ENCODE results near the gene BRD3OS.

The BRD3OS gene
- total RNA-seq = 10.2 to 11.9 (median 11.6) reads per million in 3 donors

DNA sequence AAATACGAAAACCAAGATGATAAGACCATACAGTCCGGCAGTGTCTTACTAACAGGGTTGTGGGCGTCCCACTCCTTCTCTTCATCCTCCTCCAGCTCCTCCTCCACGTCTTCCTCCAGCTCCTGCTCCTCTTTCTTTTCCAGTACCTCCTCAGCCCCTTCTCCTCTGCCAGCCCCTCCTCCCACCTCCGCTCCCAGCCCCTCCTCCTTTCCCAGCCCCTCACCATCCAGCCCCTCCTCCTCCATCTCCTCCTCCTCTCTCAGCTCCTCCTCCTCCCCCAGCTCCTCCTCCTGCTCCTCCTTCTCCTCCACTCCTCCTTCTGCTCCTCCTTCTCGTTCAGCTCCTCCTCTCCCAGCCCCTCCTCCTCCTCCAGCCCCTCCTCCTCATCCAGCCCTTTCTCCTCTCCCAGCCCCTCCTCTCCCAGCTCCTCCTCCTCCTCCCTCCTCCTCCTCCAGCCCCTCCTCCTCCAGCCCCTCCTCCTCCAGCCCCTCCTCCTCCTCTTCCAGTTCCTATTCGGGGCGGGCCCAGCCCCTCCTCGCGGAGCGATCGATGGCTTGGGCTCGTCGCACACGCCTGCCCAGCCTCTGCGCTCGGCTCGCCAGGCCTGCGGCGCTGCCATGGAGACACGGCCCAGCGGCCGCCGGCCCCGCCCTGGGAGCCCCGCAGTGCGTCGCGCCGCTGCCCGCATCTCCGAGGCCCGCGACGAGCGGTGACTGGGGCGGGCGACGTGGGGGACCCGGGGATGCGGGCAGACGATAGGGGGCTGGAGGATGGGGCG, at the start of gene BRD3OS:
BRD3OS (plus strand) TSS at position 654 of the 778 bp plus-strand sequence. CDS start 1,267 bp downstream, outside the sequence.
- Histone ChIP-seq H3K36me3 (ENCODE audit: control insufficient read depth, insufficient read depth, low read length) (peaks cover 7% of the 10 kb centered on the region), H3K27ac (ENCODE audit: insufficient read depth, low read length, poor library complexity, severe bottlenecking) (peak within 1 kb of the TSS; percentile 68)

DNA sequence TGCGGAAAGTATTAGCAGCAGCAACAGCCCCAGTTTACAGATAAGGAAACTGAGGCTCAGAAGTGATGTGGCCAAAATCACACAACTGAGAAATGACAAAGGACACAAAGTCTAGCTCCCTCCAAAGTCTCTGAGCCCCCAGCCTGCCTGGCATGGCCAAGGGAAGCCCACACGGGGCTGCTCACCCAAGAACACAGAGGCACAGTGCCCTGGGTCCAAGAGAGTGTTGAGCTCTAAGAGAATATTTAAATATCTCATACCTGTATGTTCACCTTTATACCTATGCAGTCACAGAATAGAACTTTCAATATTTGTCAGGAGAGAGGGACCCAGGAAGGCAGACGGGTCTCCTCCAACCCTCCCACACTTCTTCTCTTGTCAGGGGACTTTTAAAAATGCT, 49.8 kb upstream of the BRD3OS start:
- Histone ChIP-seq H3K9me3 (ENCODE audit: control insufficient read depth, low read length) (no peaks in the 10 kb centered on the region), H3K4me3 (ENCODE audit: insufficient read depth, low read depth, low read length, poor library complexity, severe bottlenecking) (no peak overlapping the region), H3K27me3 (replicated peaks; ENCODE audit: control insufficient read depth, insufficient read depth, low read length, poor library complexity, severe bottlenecking) (no peaks in the 10 kb centered on the region), H3K36me3 (ENCODE audit: control insufficient read depth, insufficient read depth, low read length) (no peaks in the 10 kb centered on the region), H3K27ac (ENCODE audit: insufficient read depth, low read length, poor library complexity, severe bottlenecking) (no peak overlapping the region), H3K4me1 (ENCODE audit: control insufficient read depth, insufficient read depth, low read length, poor library complexity, severe bottlenecking) (no peaks in the 10 kb centered on the region)
- DNase-seq = no peak

More for the DNA sequence above, at the start of gene BRD3OS:
- Histone ChIP-seq H3K9me3 (ENCODE audit: control insufficient read depth, low read length) (no peaks in the 10 kb centered on the region), H3K4me3 (ENCODE audit: insufficient read depth, low read depth, low read length, poor library complexity, severe bottlenecking) (peak within 1 kb of the TSS; percentile 63), H3K4me1 (ENCODE audit: control insufficient read depth, insufficient read depth, low read length, poor library complexity, severe bottlenecking) (peaks cover 7% of the 10 kb centered on the region), H3K27me3 (replicated peaks; ENCODE audit: control insufficient read depth, insufficient read depth, low read length, poor library complexity, severe bottlenecking) (no peaks in the 10 kb centered on the region)
- DNase-seq = peak; percentile 83 to 89 (median 87)

GRCh38 chr9:133976191-133976861, 49.0 kb upstream of the BRD3OS start:
- Histone ChIP-seq H3K27me3 (replicated peaks; ENCODE audit: control insufficient read depth, insufficient read depth, low read length, poor library complexity, severe bottlenecking) (no peaks in the 10 kb centered on the region), H3K4me1 (ENCODE audit: control insufficient read depth, insufficient read depth, low read length, poor library complexity, severe bottlenecking) (no peaks in the 10 kb centered on the region), H3K27ac (ENCODE audit: insufficient read depth, low read length, poor library complexity, severe bottlenecking) (no peak overlapping the region), H3K9me3 (ENCODE audit: control insufficient read depth, low read length) (no peaks in the 10 kb centered on the region), H3K4me3 (ENCODE audit: insufficient read depth, low read depth, low read length, poor library complexity, severe bottlenecking) (no peak overlapping the region), H3K36me3 (ENCODE audit: control insufficient read depth, insufficient read depth, low read length) (no peaks in the 10 kb centered on the region)
- no peak for DNase-seq

DNA sequence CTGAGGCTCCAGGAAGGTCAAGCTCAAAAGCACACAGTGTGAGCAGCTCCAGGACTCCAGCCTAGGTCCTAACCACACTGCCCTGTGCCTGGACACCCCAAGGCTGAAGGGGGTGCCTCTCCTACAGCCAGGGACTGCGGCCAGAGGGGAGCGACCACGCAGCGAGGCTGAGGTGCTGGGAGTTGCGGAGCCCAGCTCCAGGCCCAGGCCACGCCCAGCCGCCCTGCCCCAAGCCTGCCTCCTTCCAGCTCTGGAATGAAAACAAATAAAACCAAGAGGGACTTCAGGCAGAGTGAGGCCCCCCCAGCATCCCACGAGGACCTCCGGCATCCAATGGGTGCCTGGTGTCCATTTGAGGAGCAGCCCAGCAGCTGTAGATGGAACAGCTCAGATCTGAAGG, 48.4 kb upstream of the BRD3OS start:
- Histone ChIP-seq H3K27me3 (replicated peaks; ENCODE audit: control insufficient read depth, insufficient read depth, low read length, poor library complexity, severe bottlenecking) (no peaks in the 10 kb centered on the region), H3K9me3 (ENCODE audit: control insufficient read depth, low read length) (no peaks in the 10 kb centered on the region), H3K27ac (ENCODE audit: insufficient read depth, low read length, poor library complexity, severe bottlenecking) (no peak overlapping the region), H3K4me3 (ENCODE audit: insufficient read depth, low read depth, low read length, poor library complexity, severe bottlenecking) (no peak overlapping the region), H3K36me3 (ENCODE audit: control insufficient read depth, insufficient read depth, low read length) (no peaks in the 10 kb centered on the region), H3K4me1 (ENCODE audit: control insufficient read depth, insufficient read depth, low read length, poor library complexity, severe bottlenecking) (no peaks in the 10 kb centered on the region)
- DNase-seq = no peak

DNA sequence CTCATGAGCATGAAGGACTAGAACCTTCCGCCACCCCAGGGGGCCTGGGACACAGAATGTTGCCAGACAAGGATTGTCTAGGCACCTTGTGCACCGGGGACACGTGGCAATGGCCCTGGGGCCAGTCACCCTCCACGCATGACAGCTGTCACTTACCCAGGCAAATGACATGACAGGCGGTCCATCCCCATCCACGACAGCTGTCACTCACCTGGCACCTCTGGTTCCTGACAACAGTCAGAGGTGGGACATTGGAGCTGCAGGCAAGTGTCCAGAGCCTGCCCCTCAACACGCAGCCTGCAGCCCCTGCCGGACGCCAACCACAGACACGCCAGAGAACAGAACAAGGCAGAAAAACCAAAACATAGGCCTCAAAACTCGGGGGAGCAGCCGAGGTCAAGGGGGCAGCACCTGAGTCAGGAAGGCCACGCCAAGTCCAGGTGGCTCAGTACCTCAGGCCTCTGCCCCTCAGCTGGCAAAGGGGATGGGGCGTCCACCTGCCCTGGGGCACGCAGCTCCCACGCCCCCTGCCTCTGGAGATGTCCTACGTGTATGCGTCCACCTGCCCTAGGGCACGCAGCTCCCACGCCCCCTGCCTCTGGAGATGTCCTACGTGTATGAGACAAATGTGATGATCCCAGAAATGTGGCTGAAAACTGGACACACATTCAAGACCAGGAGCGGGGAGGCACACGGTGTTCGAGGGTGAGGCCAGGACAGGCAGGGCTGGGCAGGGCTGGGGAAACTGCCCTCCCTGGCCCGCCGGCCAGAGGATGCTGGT, 47.7 kb upstream of the BRD3OS start:
- H3K27me3 ChIP-seq (replicated peaks; ENCODE audit: control insufficient read depth, insufficient read depth, low read length, poor library complexity, severe bottlenecking) = no peaks in the 10 kb centered on the region
- no peaks in the 10 kb centered on the region for H3K9me3 ChIP-seq (ENCODE audit: control insufficient read depth, low read length)
- H3K27ac ChIP-seq (ENCODE audit: insufficient read depth, low read length, poor library complexity, severe bottlenecking) = no peak overlapping the region
- no peaks in the 10 kb centered on the region for H3K36me3 ChIP-seq (ENCODE audit: control insufficient read depth, insufficient read depth, low read length)
- no peak for DNase-seq
- H3K4me3 ChIP-seq (ENCODE audit: insufficient read depth, low read depth, low read length, poor library complexity, severe bottlenecking) = no peak overlapping the region
- H3K4me1 ChIP-seq (ENCODE audit: control insufficient read depth, insufficient read depth, low read length, poor library complexity, severe bottlenecking) = no peaks in the 10 kb centered on the region

- DNase-seq = no peak
- Histone ChIP-seq H3K4me3 (ENCODE audit: insufficient read depth, low read depth, low read length, poor library complexity, severe bottlenecking) (no peak overlapping the region), H3K27ac (ENCODE audit: insufficient read depth, low read length, poor library complexity, severe bottlenecking) (no peak overlapping the region), H3K4me1 (ENCODE audit: control insufficient read depth, insufficient read depth, low read length, poor library complexity, severe bottlenecking) (no peaks in the 10 kb centered on the region), H3K27me3 (replicated peaks; ENCODE audit: control insufficient read depth, insufficient read depth, low read length, poor library complexity, severe bottlenecking) (no peaks in the 10 kb centered on the region), H3K9me3 (ENCODE audit: control insufficient read depth, low read length) (no peaks in the 10 kb centered on the region), H3K36me3 (ENCODE audit: control insufficient read depth, insufficient read depth, low read length) (no peaks in the 10 kb centered on the region)
Observed at GRCh38 chr9:133978226-133978898, 46.9 kb upstream of the BRD3OS start.

GRCh38 chr9:133978899-133979272, 46.4 kb upstream of the BRD3OS start:
- H3K4me1 ChIP-seq (ENCODE audit: control insufficient read depth, insufficient read depth, low read length, poor library complexity, severe bottlenecking) = no peaks in the 10 kb centered on the region
- no peaks in the 10 kb centered on the region for H3K27me3 ChIP-seq (replicated peaks; ENCODE audit: control insufficient read depth, insufficient read depth, low read length, poor library complexity, severe bottlenecking)
- no peaks in the 10 kb centered on the region for H3K36me3 ChIP-seq (ENCODE audit: control insufficient read depth, insufficient read depth, low read length)
- no peak overlapping the region for H3K4me3 ChIP-seq (ENCODE audit: insufficient read depth, low read depth, low read length, poor library complexity, severe bottlenecking)
- H3K27ac ChIP-seq (ENCODE audit: insufficient read depth, low read length, poor library complexity, severe bottlenecking) = no peak overlapping the region
- no peaks in the 10 kb centered on the region for H3K9me3 ChIP-seq (ENCODE audit: control insufficient read depth, low read length)
- DNase-seq = no peak

DNA sequence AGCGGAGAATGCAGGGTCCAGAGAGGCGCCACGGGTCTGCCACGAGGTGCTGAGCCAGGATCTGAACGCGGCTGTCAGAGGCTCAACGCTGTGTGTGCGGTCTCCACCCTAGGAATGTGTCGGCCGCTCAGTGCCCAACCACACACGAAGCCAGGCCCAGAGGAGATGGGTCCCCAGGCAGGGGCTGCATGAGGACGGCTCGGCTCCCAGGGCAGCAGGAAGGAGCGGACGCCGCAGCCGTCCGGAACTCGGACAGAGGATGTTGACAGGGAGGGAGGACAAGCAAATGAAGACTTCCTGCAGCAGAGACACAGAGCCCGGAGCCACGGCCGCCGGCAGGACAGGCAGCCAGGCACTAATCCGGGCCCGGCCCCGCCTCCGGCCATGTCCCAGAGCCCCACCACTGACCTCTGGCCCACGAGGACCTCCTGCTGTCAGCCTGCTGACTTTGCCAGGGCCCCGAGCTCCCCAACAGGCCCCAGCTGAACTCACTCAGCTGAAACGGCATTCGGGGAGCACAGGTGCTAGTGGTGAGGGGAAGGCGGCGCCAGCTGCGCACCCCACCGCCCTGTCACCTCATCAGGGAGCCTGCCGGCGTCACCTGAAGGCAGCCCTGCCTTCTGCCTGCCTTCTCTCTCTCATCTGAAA, 45.9 kb upstream of the BRD3OS start:
- no peak overlapping the region for H3K27ac ChIP-seq (ENCODE audit: insufficient read depth, low read length, poor library complexity, severe bottlenecking)
- no peak overlapping the region for H3K4me3 ChIP-seq (ENCODE audit: insufficient read depth, low read depth, low read length, poor library complexity, severe bottlenecking)
- H3K4me1 ChIP-seq (ENCODE audit: control insufficient read depth, insufficient read depth, low read length, poor library complexity, severe bottlenecking) = no peaks in the 10 kb centered on the region
- H3K9me3 ChIP-seq (ENCODE audit: control insufficient read depth, low read length) = no peaks in the 10 kb centered on the region
- H3K36me3 ChIP-seq (ENCODE audit: control insufficient read depth, insufficient read depth, low read length) = no peaks in the 10 kb centered on the region
- DNase-seq = no peak
- no peaks in the 10 kb centered on the region for H3K27me3 ChIP-seq (replicated peaks; ENCODE audit: control insufficient read depth, insufficient read depth, low read length, poor library complexity, severe bottlenecking)
